ENCODE results near the gene SLC7A11. TPM values are rescaled to one million over a fixed set of nuclear protein-coding genes. Genes with fewer than 3 reads are reported as not detected.

Gene SLC7A11
- total RNA-seq (0.07 TPM), polyA plus RNA-seq (under 1 TPM in 1 of 4 donors, not detected in 3; 0.02 TPM)

- DNase-seq: peak in 2 of 3 donors; percentile 17 to 90
- Mint-ChIP-seq H3K9me3 (no peaks in the 10 kb centered on the region), H3K27ac (peak within 1 kb of the TSS in 2 of 3 donors; percentile 15 to 75), H3K36me3 (no peaks in the 10 kb centered on the region), H3K4me3 (peak within 1 kb of the TSS; percentile 45 to 93 (median 75)), H3K27me3 (no peaks in the 10 kb centered on the region), H3K4me1 (peaks cover 0 to 11% (median 8%) of the 10 kb centered on the region in 4 donors)
- H3K36me3 ChIP-seq (ENCODE audit: control insufficient read depth, insufficient read depth, low read length): no peaks in the 10 kb centered on the region
- peak within 1 kb of the TSS; percentile 41 for H3K4me3 ChIP-seq (ENCODE audit: low read depth, low read length)
- no peaks in the 10 kb centered on the region for H3K4me1 ChIP-seq (ENCODE audit: control insufficient read depth, insufficient read depth, low read length, poor library complexity, severe bottlenecking)
- H3K9me3 ChIP-seq (ENCODE audit: control insufficient read depth in 2 of 2, low read length in 2 of 2): no peaks in the 10 kb centered on the region
- H3K27ac ChIP-seq (ENCODE audit: insufficient read depth, low read length, poor library complexity, severe bottlenecking): peak within 1 kb of the TSS; percentile 60
- H3K27me3 ChIP-seq (ENCODE audit: control insufficient read depth, insufficient read depth, low read length): no peaks in the 10 kb centered on the region
- peak; percentile 70 to 77 for ATAC-seq (ENCODE audit: low read depth in 2 of 2)
Measured at GRCh38 chr4:138242076-138242833, at the start of gene SLC7A11. Gene SLC7A11 (minus strand): TSS chr4:138242349. CDS start chr4:138242069, 280 bp downstream.

- Mint-ChIP-seq H3K27me3 (no peaks in the 10 kb centered on the region), H3K36me3 (no peaks in the 10 kb centered on the region), H3K4me1 (no peaks in the 10 kb centered on the region), H3K27ac (no peak overlapping the region), H3K9me3 (peaks cover 0 to 5% (median 0%) of the 10 kb centered on the region in 7 donors), H3K4me3 (no peak overlapping the region)
- ATAC-seq (ENCODE audit: low read depth in 2 of 2) (no peak), DNase-seq (no peak)
- H3K27me3 ChIP-seq (ENCODE audit: control insufficient read depth, insufficient read depth, low read length): no peaks in the 10 kb centered on the region
- H3K36me3 ChIP-seq (ENCODE audit: control insufficient read depth, insufficient read depth, low read length): no peaks in the 10 kb centered on the region
- no peaks in the 10 kb centered on the region for H3K4me1 ChIP-seq (ENCODE audit: control insufficient read depth, insufficient read depth, low read length, poor library complexity, severe bottlenecking)
- no peak overlapping the region for H3K4me3 ChIP-seq (ENCODE audit: low read depth, low read length)
- H3K9me3 ChIP-seq (ENCODE audit: control insufficient read depth in 2 of 2, low read length in 2 of 2): no peaks in the 10 kb centered on the region
- no peak overlapping the region for H3K27ac ChIP-seq (ENCODE audit: insufficient read depth, low read length, poor library complexity, severe bottlenecking)
Measured at GRCh38 chr4:138291431-138291830, 49.3 kb upstream of the SLC7A11 start.

GRCh38 chr4:138290805-138291204, 48.7 kb upstream of the SLC7A11 start:
- Mint-ChIP-seq H3K4me1 (no peaks in the 10 kb centered on the region), H3K27ac (no peak overlapping the region), H3K27me3 (no peaks in the 10 kb centered on the region), H3K9me3 (peaks cover 0 to 5% (median 0%) of the 10 kb centered on the region in 7 donors), H3K4me3 (no peak overlapping the region), H3K36me3 (no peaks in the 10 kb centered on the region)
- Histone ChIP-seq H3K4me1 (ENCODE audit: control insufficient read depth, insufficient read depth, low read length, poor library complexity, severe bottlenecking) (no peaks in the 10 kb centered on the region), H3K36me3 (ENCODE audit: control insufficient read depth, insufficient read depth, low read length) (no peaks in the 10 kb centered on the region), H3K27me3 (ENCODE audit: control insufficient read depth, insufficient read depth, low read length) (no peaks in the 10 kb centered on the region), H3K27ac (ENCODE audit: insufficient read depth, low read length, poor library complexity, severe bottlenecking) (no peak overlapping the region), H3K4me3 (ENCODE audit: low read depth, low read length) (no peak overlapping the region), H3K9me3 (ENCODE audit: control insufficient read depth in 2 of 2, low read length in 2 of 2) (no peaks in the 10 kb centered on the region)
- ATAC-seq (ENCODE audit: low read depth in 2 of 2): no peak
- no peak for DNase-seq

GRCh38 chr4:138279286-138279685, 37.1 kb upstream of the SLC7A11 start:
- DNase-seq: no peak
- H3K27me3 Mint-ChIP-seq: no peaks in the 10 kb centered on the region
- H3K9me3 ChIP-seq (ENCODE audit: control insufficient read depth in 2 of 2, low read length in 2 of 2): peaks cover 0 to 3% of the 10 kb centered on the region in 2 experiments
- no peak overlapping the region for H3K27ac ChIP-seq (ENCODE audit: insufficient read depth, low read length, poor library complexity, severe bottlenecking)
- H3K9me3 Mint-ChIP-seq: peaks cover 0 to 6% (median 0%) of the 10 kb centered on the region in 7 donors
- no peaks in the 10 kb centered on the region for H3K36me3 ChIP-seq (ENCODE audit: control insufficient read depth, insufficient read depth, low read length)
- no peak for ATAC-seq (ENCODE audit: low read depth in 2 of 2)
- no peak overlapping the region for H3K4me3 Mint-ChIP-seq
- H3K4me1 ChIP-seq (ENCODE audit: control insufficient read depth, insufficient read depth, low read length, poor library complexity, severe bottlenecking): no peaks in the 10 kb centered on the region
- no peaks in the 10 kb centered on the region for H3K27me3 ChIP-seq (ENCODE audit: control insufficient read depth, insufficient read depth, low read length)
- no peak overlapping the region for H3K27ac Mint-ChIP-seq
- H3K4me1 Mint-ChIP-seq: no peaks in the 10 kb centered on the region
- no peak overlapping the region for H3K4me3 ChIP-seq (ENCODE audit: low read depth, low read length)
- no peaks in the 10 kb centered on the region for H3K36me3 Mint-ChIP-seq

- no peaks in the 10 kb centered on the region for H3K4me1 ChIP-seq (ENCODE audit: control insufficient read depth, insufficient read depth, low read length, poor library complexity, severe bottlenecking)
- Mint-ChIP-seq H3K4me3 (no peak overlapping the region), H3K36me3 (no peaks in the 10 kb centered on the region), H3K27ac (no peak overlapping the region), H3K9me3 (peaks cover 0 to 4% (median 0%) of the 10 kb centered on the region in 7 donors), H3K4me1 (no peaks in the 10 kb centered on the region), H3K27me3 (no peaks in the 10 kb centered on the region)
- ATAC-seq (ENCODE audit: low read depth in 2 of 2) (no peak), DNase-seq (no peak)
- no peaks in the 10 kb centered on the region for H3K9me3 ChIP-seq (ENCODE audit: control insufficient read depth in 2 of 2, low read length in 2 of 2)
- no peaks in the 10 kb centered on the region for H3K27me3 ChIP-seq (ENCODE audit: control insufficient read depth, insufficient read depth, low read length)
- no peak overlapping the region for H3K27ac ChIP-seq (ENCODE audit: insufficient read depth, low read length, poor library complexity, severe bottlenecking)
- H3K4me3 ChIP-seq (ENCODE audit: low read depth, low read length): no peak overlapping the region
- H3K36me3 ChIP-seq (ENCODE audit: control insufficient read depth, insufficient read depth, low read length): no peaks in the 10 kb centered on the region
Measured at GRCh38 chr4:138277133-138277532, 35.0 kb upstream of the SLC7A11 start.

GRCh38 chr4:138275963-138276621, 33.9 kb upstream of the SLC7A11 start:
- Mint-ChIP-seq H3K27ac (no peak overlapping the region), H3K36me3 (no peaks in the 10 kb centered on the region), H3K4me1 (no peaks in the 10 kb centered on the region), H3K27me3 (no peaks in the 10 kb centered on the region), H3K4me3 (no peak overlapping the region), H3K9me3 (peaks cover 0 to 4% (median 0%) of the 10 kb centered on the region in 7 donors)
- H3K27ac ChIP-seq (ENCODE audit: insufficient read depth, low read length, poor library complexity, severe bottlenecking): no peak overlapping the region
- no peak overlapping the region for H3K4me3 ChIP-seq (ENCODE audit: low read depth, low read length)
- no peak for DNase-seq
- H3K4me1 ChIP-seq (ENCODE audit: control insufficient read depth, insufficient read depth, low read length, poor library complexity, severe bottlenecking): no peaks in the 10 kb centered on the region
- no peak for ATAC-seq (ENCODE audit: low read depth in 2 of 2)
- no peaks in the 10 kb centered on the region for H3K27me3 ChIP-seq (ENCODE audit: control insufficient read depth, insufficient read depth, low read length)
- H3K9me3 ChIP-seq (ENCODE audit: control insufficient read depth in 2 of 2, low read length in 2 of 2): no peaks in the 10 kb centered on the region
- no peaks in the 10 kb centered on the region for H3K36me3 ChIP-seq (ENCODE audit: control insufficient read depth, insufficient read depth, low read length)

- H3K4me3 ChIP-seq (ENCODE audit: low read depth, low read length): no peak overlapping the region
- no peak for DNase-seq
- no peak for ATAC-seq (ENCODE audit: low read depth in 2 of 2)
- Mint-ChIP-seq H3K27ac (no peak overlapping the region), H3K27me3 (no peaks in the 10 kb centered on the region), H3K4me1 (no peaks in the 10 kb centered on the region), H3K9me3 (peaks cover 0 to 6% (median 0%) of the 10 kb centered on the region in 7 donors), H3K36me3 (no peaks in the 10 kb centered on the region), H3K4me3 (no peak overlapping the region)
- no peaks in the 10 kb centered on the region for H3K27me3 ChIP-seq (ENCODE audit: control insufficient read depth, insufficient read depth, low read length)
- H3K9me3 ChIP-seq (ENCODE audit: control insufficient read depth in 2 of 2, low read length in 2 of 2): no peaks in the 10 kb centered on the region
- H3K27ac ChIP-seq (ENCODE audit: insufficient read depth, low read length, poor library complexity, severe bottlenecking): no peak overlapping the region
- H3K36me3 ChIP-seq (ENCODE audit: control insufficient read depth, insufficient read depth, low read length): no peaks in the 10 kb centered on the region
- H3K4me1 ChIP-seq (ENCODE audit: control insufficient read depth, insufficient read depth, low read length, poor library complexity, severe bottlenecking): no peaks in the 10 kb centered on the region
Measured at GRCh38 chr4:138275216-138275615, 33.1 kb upstream of the SLC7A11 start.
